Liver (tissue), 9 donors: Measurements from ENCODE around the gene TMEM44. TPM values are rescaled to one million over a fixed set of nuclear protein-coding genes. Genes with fewer than 3 reads are reported as not detected.

Experiments
- DNase-seq: peaks from one replicate; pipeline ENCODE4 v3.0.0-alpha.2; 2017; ENCODE audit warnings: low spot score
- H3K27ac ChIP-seq, 2 donors: one replicate each; pipeline ENCODE4 v1.7.0; 2013; ENCODE audit warnings: inconsistent platforms in 2 of 2, low read length in 2 of 2, control low read depth in 1 of 2, low read depth in 1 of 2, mild to moderate bottlenecking in 1 of 2
- H3K27me3 ChIP-seq, 4 donors: one replicate each; pipeline versions ENCODE4 v1.6.1 to v1.7.0; 2013; ENCODE audit warnings: low read length in 3 of 4, inconsistent platforms in 1 of 4, mild to moderate bottlenecking in 1 of 4, moderate library complexity in 1 of 4; ENCODE audit not compliant: control insufficient read depth in 4 of 4, insufficient read depth in 4 of 4
- H3K36me3 ChIP-seq, 4 donors: one replicate each; pipeline versions ENCODE4 v1.6.1 to v1.7.0; 2013; ENCODE audit warnings: low read length in 3 of 4, mild to moderate bottlenecking in 3 of 4, low read depth in 1 of 4, moderate library complexity in 1 of 4; ENCODE audit not compliant: control insufficient read depth in 4 of 4, insufficient read depth in 3 of 4
- H3K4me1 ChIP-seq, 4 donors: one replicate each; pipeline versions ENCODE4 v1.6.1 to v1.7.0; 2013; ENCODE audit warnings: low read length in 3 of 4, mild to moderate bottlenecking in 3 of 4, moderate library complexity in 1 of 4; ENCODE audit not compliant: control insufficient read depth in 4 of 4, insufficient read depth in 4 of 4
- H3K4me3 ChIP-seq, 3 donors: one replicate each; pipeline versions ENCODE4 v1.6.1 to v1.7.0; 2013; ENCODE audit warnings: low read length in 3 of 3, control low read depth in 1 of 3, low read depth in 1 of 3, mild to moderate bottlenecking in 1 of 3
- H3K9ac ChIP-seq, 2 donors: one replicate each; pipeline ENCODE4 v1.7.0; 2013; ENCODE audit warnings: low read length in 2 of 2, mild to moderate bottlenecking in 2 of 2, moderate library complexity in 2 of 2, control low read depth in 1 of 2, low read depth in 1 of 2
- H3K9me3 ChIP-seq, 4 donors: one replicate each; pipeline versions ENCODE4 v1.6.1 to v1.7.0; 2013; ENCODE audit warnings: low read length in 3 of 4; ENCODE audit not compliant: control insufficient read depth in 4 of 4
- EGR1 ChIP-seq, 2 donors: IDR thresholded peaks; 2 replicates each; pipeline ENCODE4 v1.6.1; 2016 to 2018; ENCODE audit warnings: antibody characterized with exemption in 2 of 2, low read depth in 2 of 2
- FOXA2 ChIP-seq: IDR thresholded peaks from 2 replicates; pipeline ENCODE4 v1.6.1; 2016; ENCODE audit warnings: antibody characterized with exemption
- GABPA ChIP-seq, 2 donors: IDR thresholded peaks in 1 of 2; conservative IDR thresholded peaks in 1 of 2; 2 replicates each; pipeline ENCODE4 v1.6.1; 2016; ENCODE audit warnings: antibody characterized with exemption in 2 of 2, mild to moderate bottlenecking in 1 of 2, moderate library complexity in 1 of 2
- HNF4A ChIP-seq, 2 donors: conservative IDR thresholded peaks; 2 replicates each; pipeline ENCODE4 v1.6.1; 2016; ENCODE audit warnings: antibody characterized with exemption in 2 of 2, mild to moderate bottlenecking in 2 of 2
- HNF4G ChIP-seq: IDR thresholded peaks from 2 replicates; pipeline ENCODE4 v1.6.1; 2016; ENCODE audit warnings: antibody characterized with exemption
- JUND ChIP-seq, 2 donors: IDR thresholded peaks; 2 replicates each; pipeline ENCODE4 v1.6.1; 2016; ENCODE audit warnings: antibody characterized with exemption in 2 of 2
- NR2F2 ChIP-seq: IDR thresholded peaks from 2 replicates; pipeline ENCODE4 v1.6.1; 2016; ENCODE audit warnings: antibody characterized with exemption
- RAD21 ChIP-seq, 2 donors: IDR thresholded peaks; 2 replicates each; pipeline ENCODE4 v1.6.1; 2016; ENCODE audit warnings: antibody characterized with exemption in 2 of 2, mild to moderate bottlenecking in 2 of 2
- RXRA ChIP-seq, 2 donors: IDR thresholded peaks; 2 replicates each; pipeline ENCODE4 v1.6.1; 2017 to 2018; ENCODE audit warnings: antibody characterized with exemption in 2 of 2, mild to moderate bottlenecking in 1 of 2
- SP1 ChIP-seq: IDR thresholded peaks from 2 replicates; pipeline ENCODE4 v1.6.1; 2018; ENCODE audit warnings: antibody characterized with exemption, mild to moderate bottlenecking
- TAF1 ChIP-seq: conservative IDR thresholded peaks from 2 replicates; pipeline ENCODE4 v1.6.1; 2016; ENCODE audit warnings: antibody characterized with exemption, mild to moderate bottlenecking
- YY1 ChIP-seq: IDR thresholded peaks from 2 replicates; pipeline ENCODE4 v1.6.1; 2016; ENCODE audit warnings: antibody characterized with exemption, mild to moderate bottlenecking
- WGBS: extraction: QIAGEN DNeasy Blood & Tissue Kit; methylation state at CpG from one replicate; pipeline ENCODE4 v1.1.7; 2013; 5-methylcytosine and 5-hydroxymethylcytosine counted together
- polyA plus RNA-seq, 2 donors: library from polyadenylated mRNA; stranded (reverse) in 1 of 2; unstranded in 1 of 2; fragments of 200-250 nt in 1 of 2; fragments of >200 nt in 1 of 2; fragmentation: Nextera tagmentation in 1 of 2; extraction: Ambion mirVana in 1 of 2; gene quantifications; one replicate each; pipeline versions ENCODE4 v1.2.1 to v1.2.3, GENCODE V29; 2013 to 2015
- total RNA-seq, 2 donors: library from RNA; depleted of rRNA; stranded (reverse); fragments of >200 nt; gene quantifications; one replicate each; pipeline ENCODE4 v1.2.3, GENCODE V29; 2014
- TF ChIP-seq, protein P1 (sequence below): IDR thresholded peaks from 2 replicates; pipeline ENCODE4 v1.6.1; 2016; ENCODE audit warnings: antibody characterized with exemption
- TF ChIP-seq, protein P2 (sequence below): fragments of 150-350 bp; IDR thresholded peaks from 2 replicates; pipeline ENCODE4 v1.5.1; 2017; ENCODE audit warnings: improper control_type of control experiment, low read depth, low read length; ENCODE audit not compliant: missing input control
- TF ChIP-seq, protein P3 (sequence below): IDR thresholded peaks from 2 replicates; pipeline ENCODE4 v1.6.1; 2016; ENCODE audit warnings: antibody characterized with exemption, mild to moderate bottlenecking
- TF ChIP-seq, protein P4 (sequence below): IDR thresholded peaks from 2 replicates; pipeline ENCODE4 v1.6.1; 2016; ENCODE audit warnings: antibody characterized with exemption
- TF ChIP-seq, protein P5 (sequence below): IDR thresholded peaks from 2 replicates; pipeline ENCODE4 v1.6.1; 2016; ENCODE audit warnings: antibody characterized with exemption
- donor health status: healthy.
- donor health status: healthy.
- donor health status: healthy.
- donor health status: healthy.
- donor health status: healthy.

The TMEM44 gene
- total and polyA plus RNA-seq, 4 donors: 1.8 to 5.0 (median 3.2) TPM

DNA sequence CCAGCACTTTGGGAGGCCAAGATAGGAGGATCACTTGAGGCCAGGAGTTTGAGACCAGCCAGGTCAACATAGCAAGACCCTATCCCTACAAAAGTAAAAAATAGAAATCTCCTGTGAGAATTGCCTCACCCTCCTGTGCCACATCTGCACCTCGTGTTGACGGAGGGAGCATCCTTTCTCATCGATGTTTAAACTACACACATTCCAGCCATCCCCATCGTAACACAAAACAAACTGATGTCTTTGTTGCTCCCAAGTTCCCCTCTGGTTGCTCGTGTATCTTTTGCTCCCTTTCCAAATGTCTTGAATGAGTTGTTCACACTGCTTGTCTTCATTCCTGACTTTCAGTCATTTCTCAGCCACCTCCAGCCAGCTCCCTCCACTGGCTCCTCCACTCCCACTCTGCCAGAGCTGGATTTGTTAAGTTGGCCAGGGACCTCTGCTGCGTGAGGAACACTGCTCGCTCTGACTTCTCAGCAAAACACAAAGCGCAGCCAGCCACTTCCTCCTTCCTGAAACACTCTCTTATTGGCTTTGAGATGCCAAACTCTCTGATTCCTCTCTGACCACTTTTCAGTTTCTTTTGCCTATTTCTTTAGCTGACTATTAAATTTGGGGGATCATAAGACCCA lies 92.8 kb downstream of the TMEM44 start:
- no peaks in the 10 kb centered on the region for H3K9me3 ChIP-seq
- no peaks in the 10 kb centered on the region for H3K36me3 ChIP-seq
- H3K27ac ChIP-seq: no peak overlapping the region
- H3K27me3 ChIP-seq: no peaks in the 10 kb centered on the region
- 73% methylated on average over 8 of the region's 8 CpGs for WGBS
- TF ChIP-seq, protein P1, sequence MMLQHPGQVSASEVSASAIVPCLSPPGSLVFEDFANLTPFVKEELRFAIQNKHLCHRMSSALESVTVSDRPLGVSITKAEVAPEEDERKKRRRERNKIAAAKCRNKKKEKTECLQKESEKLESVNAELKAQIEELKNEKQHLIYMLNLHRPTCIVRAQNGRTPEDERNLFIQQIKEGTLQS: no peak
- no peak for TF ChIP-seq TAF1
- TF ChIP-seq, protein P2, sequence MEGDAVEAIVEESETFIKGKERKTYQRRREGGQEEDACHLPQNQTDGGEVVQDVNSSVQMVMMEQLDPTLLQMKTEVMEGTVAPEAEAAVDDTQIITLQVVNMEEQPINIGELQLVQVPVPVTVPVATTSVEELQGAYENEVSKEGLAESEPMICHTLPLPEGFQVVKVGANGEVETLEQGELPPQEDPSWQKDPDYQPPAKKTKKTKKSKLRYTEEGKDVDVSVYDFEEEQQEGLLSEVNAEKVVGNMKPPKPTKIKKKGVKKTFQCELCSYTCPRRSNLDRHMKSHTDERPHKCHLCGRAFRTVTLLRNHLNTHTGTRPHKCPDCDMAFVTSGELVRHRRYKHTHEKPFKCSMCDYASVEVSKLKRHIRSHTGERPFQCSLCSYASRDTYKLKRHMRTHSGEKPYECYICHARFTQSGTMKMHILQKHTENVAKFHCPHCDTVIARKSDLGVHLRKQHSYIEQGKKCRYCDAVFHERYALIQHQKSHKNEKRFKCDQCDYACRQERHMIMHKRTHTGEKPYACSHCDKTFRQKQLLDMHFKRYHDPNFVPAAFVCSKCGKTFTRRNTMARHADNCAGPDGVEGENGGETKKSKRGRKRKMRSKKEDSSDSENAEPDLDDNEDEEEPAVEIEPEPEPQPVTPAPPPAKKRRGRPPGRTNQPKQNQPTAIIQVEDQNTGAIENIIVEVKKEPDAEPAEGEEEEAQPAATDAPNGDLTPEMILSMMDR: no peak
- H3K9ac ChIP-seq: no peak overlapping the region
- H3K4me1 ChIP-seq: peaks cover 0 to 27% (median 17%) of the 10 kb centered on the region in 4 donors
- no peak for DNase-seq
- no peak overlapping the region for H3K4me3 ChIP-seq

DNA sequence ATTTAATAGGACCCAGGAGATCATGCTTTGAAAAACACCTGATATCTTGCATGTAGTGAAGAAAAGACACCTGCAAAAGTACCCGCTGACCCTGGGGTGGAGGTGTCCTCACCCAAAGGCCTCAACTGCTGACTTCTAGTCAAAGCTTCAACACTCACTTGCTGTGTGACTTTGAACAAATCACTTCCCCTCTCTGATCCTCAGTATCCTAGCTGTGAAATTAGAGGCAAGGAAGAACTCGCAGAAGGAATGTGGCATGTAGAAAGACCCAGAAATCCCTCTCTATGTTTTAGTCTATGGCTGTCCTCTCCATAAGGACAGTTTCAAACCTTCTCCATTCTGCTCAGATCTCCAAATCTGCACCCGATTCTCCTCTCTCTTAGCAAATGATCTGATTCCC lies 93.7 kb downstream of the TMEM44 start:
- Histone ChIP-seq H3K27ac (no peak overlapping the region), H3K9ac (no peak overlapping the region), H3K4me1 (peaks cover 0 to 27% (median 17%) of the 10 kb centered on the region in 4 donors), H3K9me3 (peaks cover 0 to 3% (median 1%) of the 10 kb centered on the region in 4 donors), H3K36me3 (no peaks in the 10 kb centered on the region), H3K4me3 (no peak overlapping the region), H3K27me3 (no peaks in the 10 kb centered on the region)
- TF ChIP-seq HNF4A (conservative IDR thresholded peaks at IDR 0.05) (no peak), NR2F2 (no peak), GABPA (IDR thresholded peaks at IDR 0.05 in 1 of 2, conservative IDR thresholded peaks at IDR 0.05 in 1 of 2) (no peak), EGR1 (IDR thresholded peaks at IDR 0.05; ENCODE audit: low read depth in 2 of 2) (no peak), RAD21 (IDR thresholded peaks at IDR 0.05) (no peak), YY1 (no peak), RXRA (IDR thresholded peaks at IDR 0.05) (no peak), FOXA2 (no peak), HNF4G (no peak), SP1 (no peak), JUND (IDR thresholded peaks at IDR 0.05) (no peak)
- TF ChIP-seq, protein P2: no peak
- TF ChIP-seq, protein P3, sequence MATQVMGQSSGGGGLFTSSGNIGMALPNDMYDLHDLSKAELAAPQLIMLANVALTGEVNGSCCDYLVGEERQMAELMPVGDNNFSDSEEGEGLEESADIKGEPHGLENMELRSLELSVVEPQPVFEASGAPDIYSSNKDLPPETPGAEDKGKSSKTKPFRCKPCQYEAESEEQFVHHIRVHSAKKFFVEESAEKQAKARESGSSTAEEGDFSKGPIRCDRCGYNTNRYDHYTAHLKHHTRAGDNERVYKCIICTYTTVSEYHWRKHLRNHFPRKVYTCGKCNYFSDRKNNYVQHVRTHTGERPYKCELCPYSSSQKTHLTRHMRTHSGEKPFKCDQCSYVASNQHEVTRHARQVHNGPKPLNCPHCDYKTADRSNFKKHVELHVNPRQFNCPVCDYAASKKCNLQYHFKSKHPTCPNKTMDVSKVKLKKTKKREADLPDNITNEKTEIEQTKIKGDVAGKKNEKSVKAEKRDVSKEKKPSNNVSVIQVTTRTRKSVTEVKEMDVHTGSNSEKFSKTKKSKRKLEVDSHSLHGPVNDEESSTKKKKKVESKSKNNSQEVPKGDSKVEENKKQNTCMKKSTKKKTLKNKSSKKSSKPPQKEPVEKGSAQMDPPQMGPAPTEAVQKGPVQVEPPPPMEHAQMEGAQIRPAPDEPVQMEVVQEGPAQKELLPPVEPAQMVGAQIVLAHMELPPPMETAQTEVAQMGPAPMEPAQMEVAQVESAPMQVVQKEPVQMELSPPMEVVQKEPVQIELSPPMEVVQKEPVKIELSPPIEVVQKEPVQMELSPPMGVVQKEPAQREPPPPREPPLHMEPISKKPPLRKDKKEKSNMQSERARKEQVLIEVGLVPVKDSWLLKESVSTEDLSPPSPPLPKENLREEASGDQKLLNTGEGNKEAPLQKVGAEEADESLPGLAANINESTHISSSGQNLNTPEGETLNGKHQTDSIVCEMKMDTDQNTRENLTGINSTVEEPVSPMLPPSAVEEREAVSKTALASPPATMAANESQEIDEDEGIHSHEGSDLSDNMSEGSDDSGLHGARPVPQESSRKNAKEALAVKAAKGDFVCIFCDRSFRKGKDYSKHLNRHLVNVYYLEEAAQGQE: no peak
- TF ChIP-seq, protein P4, sequence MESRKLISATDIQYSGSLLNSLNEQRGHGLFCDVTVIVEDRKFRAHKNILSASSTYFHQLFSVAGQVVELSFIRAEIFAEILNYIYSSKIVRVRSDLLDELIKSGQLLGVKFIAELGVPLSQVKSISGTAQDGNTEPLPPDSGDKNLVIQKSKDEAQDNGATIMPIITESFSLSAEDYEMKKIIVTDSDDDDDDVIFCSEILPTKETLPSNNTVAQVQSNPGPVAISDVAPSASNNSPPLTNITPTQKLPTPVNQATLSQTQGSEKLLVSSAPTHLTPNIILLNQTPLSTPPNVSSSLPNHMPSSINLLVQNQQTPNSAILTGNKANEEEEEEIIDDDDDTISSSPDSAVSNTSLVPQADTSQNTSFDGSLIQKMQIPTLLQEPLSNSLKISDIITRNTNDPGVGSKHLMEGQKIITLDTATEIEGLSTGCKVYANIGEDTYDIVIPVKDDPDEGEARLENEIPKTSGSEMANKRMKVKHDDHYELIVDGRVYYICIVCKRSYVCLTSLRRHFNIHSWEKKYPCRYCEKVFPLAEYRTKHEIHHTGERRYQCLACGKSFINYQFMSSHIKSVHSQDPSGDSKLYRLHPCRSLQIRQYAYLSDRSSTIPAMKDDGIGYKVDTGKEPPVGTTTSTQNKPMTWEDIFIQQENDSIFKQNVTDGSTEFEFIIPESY: no peak
- TF ChIP-seq, protein P5, sequence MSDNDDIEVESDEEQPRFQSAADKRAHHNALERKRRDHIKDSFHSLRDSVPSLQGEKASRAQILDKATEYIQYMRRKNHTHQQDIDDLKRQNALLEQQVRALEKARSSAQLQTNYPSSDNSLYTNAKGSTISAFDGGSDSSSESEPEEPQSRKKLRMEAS: no peak
- DNase-seq: no peak
- 97% methylated on average over 3 of the region's 3 CpGs for WGBS
